Caco-2 (cell line): ENCODE measurements around the gene PRX. TPM values are rescaled to one million over a fixed set of nuclear protein-coding genes. Genes with fewer than 3 reads are reported as not detected.

Experiments
- BruUV-seq: library from RNA; stranded (reverse); fragments of 400-500 nt; replicated peaks from 2 replicates; lab custom pipeline; 2021; lab: Mats Ljungman, UMichigan
- CTCF ChIA-PET: fragments of 300-600 bp; sonication (Branson Sonifier 250); formaldehyde crosslinking; loops from one replicate; lab custom pipeline; 2022; ENCODE audit warnings: antibody characterized with exemption; lab: Charles Lee
- POLR2A ChIA-PET: fragments of 300-600 bp; sonication (Branson Sonifier 250); formaldehyde crosslinking; loops from one replicate; lab custom pipeline; 2022; ENCODE audit warnings: antibody characterized with exemption; lab: Charles Lee
- DNase-seq, 2 experiments: peaks; one replicate each; pipeline versions ENCODE4 v3.0.0 to v3.0.0-alpha.2; 2020 to 2022
- H3K27me3 ChIP-seq: replicated peaks from 2 replicates; pipeline ENCODE4 v1.6.0; 2011; ENCODE audit warnings: low read length; ENCODE audit not compliant: control insufficient read depth, insufficient read depth
- H3K36me3 ChIP-seq: 2 replicates; pipeline ENCODE4 v1.5.1; 2011; ENCODE audit warnings: low read length; ENCODE audit not compliant: control insufficient read depth, insufficient read depth
- H3K4me1 ChIP-seq: fragments of 250-450 bp; sonication (Bioruptor Pico); 2 replicates; pipeline ENCODE4 v1.5.1; 2020; ENCODE audit warnings: mild to moderate bottlenecking
- H3K4me3 ChIP-seq: 2 replicates; pipeline ENCODE4 v1.5.1; 2011; ENCODE audit warnings: low read depth, mild to moderate bottlenecking, control low read depth, low read length
- H3K9me3 ChIP-seq: fragments of 250-450 bp; sonication (Bioruptor Pico); 2 replicates; pipeline ENCODE4 v1.5.1; 2020; ENCODE audit warnings: mild to moderate bottlenecking, moderate library complexity
- H3K27ac Mint-ChIP-seq: one replicate; pipeline ENCODE4 v1.8.0; 2022; ENCODE audit warnings: mixed read lengths; ENCODE audit not compliant: unreplicated experiment
- H3K27me3 Mint-ChIP-seq: one replicate; pipeline ENCODE4 v1.8.0; 2022; ENCODE audit warnings: mixed read lengths; ENCODE audit not compliant: insufficient read depth, unreplicated experiment
- H3K36me3 Mint-ChIP-seq: one replicate; pipeline ENCODE4 v1.8.0; 2022; ENCODE audit warnings: mild to moderate bottlenecking, mixed read lengths; ENCODE audit not compliant: insufficient read depth, unreplicated experiment
- H3K4me1 Mint-ChIP-seq: one replicate; pipeline ENCODE4 v1.8.0; 2022; ENCODE audit warnings: low read depth, mixed read lengths; ENCODE audit not compliant: unreplicated experiment
- H3K4me3 Mint-ChIP-seq: one replicate; pipeline ENCODE4 v1.8.0; 2022; ENCODE audit warnings: mild to moderate bottlenecking, moderate library complexity, mixed read lengths; ENCODE audit not compliant: unreplicated experiment
- H3K9me3 Mint-ChIP-seq: one replicate; pipeline ENCODE4 v1.8.0; 2022; ENCODE audit warnings: mixed read lengths; ENCODE audit not compliant: unreplicated experiment
- CTCF ChIP-seq, 2 experiments: fragments of 200-600 bp in 1 of 2; IDR thresholded peaks; 1 replicate in 1 of 2; 2 replicates in 1 of 2; pipeline versions ENCODE4 v1.5.1 to v1.8.0; 2011 to 2022; ENCODE audit warnings: antibody characterized with exemption in 1 of 2, control low read depth in 1 of 2, inconsistent platforms in 1 of 2, low read depth in 1 of 2, low read length in 1 of 2, mild to moderate bottlenecking in 1 of 2, moderate library complexity in 1 of 2; ENCODE audit not compliant: insufficient read depth in 1 of 2, severe bottlenecking in 1 of 2, unreplicated experiment in 1 of 2
- intact Hi-C: fragments of 100-400 bp; cut with micrococcal nuclease; formaldehyde crosslinking; loops from one replicate; pipeline ENCODE4 v1.10.0; 2022; ENCODE audit not compliant: unreplicated experiment
- total RNA-seq: library from RNA; stranded (reverse); gene quantifications from 2 replicates; pipeline ENCODE4 v1.2.3, GENCODE V29; 2022

Gene PRX
- total RNA-seq, 1 experiment from 2014 or later = 2.5 TPM

GRCh38 chr19:40417643-40417981 is 4.4 kb upstream of the PRX start:
- Mint-ChIP-seq H3K4me3 (no peak overlapping the region), H3K4me1 (peaks cover 7% of the 10 kb centered on the region), H3K27me3 (no peaks in the 10 kb centered on the region), H3K9me3 (no peaks in the 10 kb centered on the region), H3K36me3 (peaks cover 8% of the 10 kb centered on the region), H3K27ac (no peak overlapping the region)
- Histone ChIP-seq H3K4me1 (0 out of 2 replicates have a peak, but pooled peaks cover 4% of the 10 kb centered on the region), H3K27me3 (no peaks in the 10 kb centered on the region), H3K4me3 (no peak overlapping the region), H3K36me3 (no peaks in the 10 kb centered on the region), H3K9me3 (no peaks in the 10 kb centered on the region)
- no peak for TF ChIP-seq CTCF (IDR thresholded peaks at IDR 0.05; ENCODE audit: insufficient read depth in 1 of 2, low read depth in 1 of 2, low read length in 1 of 2, severe bottlenecking in 1 of 2, unreplicated experiment in 1 of 2)
- no peak for DNase-seq
- ChIA-PET CTCF (no interaction called here), POLR2A (no interaction called here)
- no TSS peak for BruUV-seq
- intact Hi-C loops = no loop called here

DNA sequence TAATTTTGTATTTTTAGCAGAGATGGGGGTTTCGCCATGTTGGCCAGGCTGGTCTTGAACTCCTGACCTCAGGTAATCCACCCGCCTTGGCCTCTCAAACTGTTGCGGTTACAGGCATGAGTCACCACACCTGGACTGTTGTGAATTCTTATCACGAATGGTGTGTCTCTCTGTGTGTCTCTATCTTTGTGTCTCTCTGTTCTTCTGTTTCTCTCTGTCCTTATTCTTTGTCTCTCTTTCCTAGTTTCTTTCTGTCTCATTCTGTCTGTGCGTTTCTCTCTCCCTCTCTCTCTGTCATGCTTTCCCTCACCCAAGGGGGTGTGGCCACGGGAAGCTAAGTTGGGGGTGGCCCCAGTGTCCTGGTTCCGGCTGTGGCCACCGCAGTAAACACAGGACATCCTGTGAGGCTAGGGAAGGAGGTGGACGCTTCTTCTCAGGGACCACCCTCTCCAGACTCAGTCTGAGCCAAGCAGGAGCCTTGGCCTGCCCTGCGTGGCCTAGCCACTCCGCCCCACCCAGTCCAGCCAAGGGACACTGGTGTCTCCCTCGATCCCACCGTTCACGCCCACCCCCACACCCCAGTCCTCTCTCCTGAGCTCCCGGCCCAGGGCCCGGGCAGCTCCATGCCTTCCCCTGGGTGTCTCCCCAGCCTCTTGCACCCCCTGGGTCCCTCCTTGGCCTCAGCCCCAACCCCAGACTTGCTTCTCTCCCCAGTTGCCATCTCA is 3.9 kb upstream of the PRX start:
- CTCF ChIA-PET = interaction anchor here (0.6 kb wide), 1 partner anchor 80 kb away, joined by 3 read pairs; no protein-coding TSS in a partner anchor
- intact Hi-C loops = no loop called here
- H3K4me3 Mint-ChIP-seq = no peak overlapping the region

GRCh38 chr19:40415768-40416167 is 2.6 kb upstream of the PRX start:
- H3K4me1 ChIP-seq = 0 out of 2 replicates have a peak, but pooled peaks cover 4% of the 10 kb centered on the region
- H3K36me3 ChIP-seq = no peaks in the 10 kb centered on the region
- no peak overlapping the region for H3K4me3 ChIP-seq
- Mint-ChIP-seq H3K4me1 (peaks cover 7% of the 10 kb centered on the region), H3K36me3 (no peaks in the 10 kb centered on the region), H3K4me3 (no peak overlapping the region), H3K9me3 (no peaks in the 10 kb centered on the region), H3K27me3 (no peaks in the 10 kb centered on the region), H3K27ac (no peak overlapping the region)
- no peaks in the 10 kb centered on the region for H3K27me3 ChIP-seq
- no peaks in the 10 kb centered on the region for H3K9me3 ChIP-seq
- POLR2A ChIA-PET = interaction anchor here (0.8 to 1.5 kb wide), 3 partner anchors 10 to 50 kb away, joined by 3 read pairs; partner anchors contain the start of gene BLVRB
- intact Hi-C loops = no loop called here
- no TSS peak for BruUV-seq
- no peak for DNase-seq
- TF ChIP-seq CTCF (IDR thresholded peaks at IDR 0.05; ENCODE audit: insufficient read depth in 1 of 2, low read depth in 1 of 2, low read length in 1 of 2, severe bottlenecking in 1 of 2, unreplicated experiment in 1 of 2) = no peak
- CTCF ChIA-PET = no interaction called here

More for the DNA sequence above, 3.9 kb upstream of the PRX start:
- Mint-ChIP-seq H3K9me3 (no peaks in the 10 kb centered on the region), H3K27me3 (no peaks in the 10 kb centered on the region), H3K27ac (peak overlapping the region; percentile 6), H3K36me3 (peaks cover 8% of the 10 kb centered on the region), H3K4me1 (peaks cover 7% of the 10 kb centered on the region)
- no TSS peak for BruUV-seq
- DNase-seq = no peak
- no peak for TF ChIP-seq CTCF (IDR thresholded peaks at IDR 0.05; ENCODE audit: insufficient read depth in 1 of 2, low read depth in 1 of 2, low read length in 1 of 2, severe bottlenecking in 1 of 2, unreplicated experiment in 1 of 2)
- H3K27me3 ChIP-seq = no peaks in the 10 kb centered on the region
- H3K9me3 ChIP-seq = no peaks in the 10 kb centered on the region
- H3K36me3 ChIP-seq = no peaks in the 10 kb centered on the region
- H3K4me3 ChIP-seq = no peak overlapping the region
- POLR2A ChIA-PET = interaction anchor here (1.5 kb wide), 1 partner anchor 9 kb away, joined by 3 read pairs; no protein-coding TSS in a partner anchor
- H3K4me1 ChIP-seq = 0 out of 2 replicates have a peak, but pooled peaks cover 4% of the 10 kb centered on the region
